Stimulated activated CD8-positive, alpha-beta memory T cell treated with anti-CD3 and anti-CD28 coated beads, Interleukin-4, amount 100 ng/mL, for 1 hour (primary cell): ENCODE data around the gene POLN.
"Not testable (repeated sequence)": the region's sequence is repeated elsewhere in the genome, so short reads cannot be mapped to it uniquely, and the experiment has no call there.

ENCODE experiments used
- DNase-seq, 2 donors: peaks; one replicate each; pipeline ENCODE4 v3.0.0-alpha.2; 2020; ENCODE audit warnings: low read depth in 2 of 2, low spot score in 1 of 2

The POLN gene

DNA sequence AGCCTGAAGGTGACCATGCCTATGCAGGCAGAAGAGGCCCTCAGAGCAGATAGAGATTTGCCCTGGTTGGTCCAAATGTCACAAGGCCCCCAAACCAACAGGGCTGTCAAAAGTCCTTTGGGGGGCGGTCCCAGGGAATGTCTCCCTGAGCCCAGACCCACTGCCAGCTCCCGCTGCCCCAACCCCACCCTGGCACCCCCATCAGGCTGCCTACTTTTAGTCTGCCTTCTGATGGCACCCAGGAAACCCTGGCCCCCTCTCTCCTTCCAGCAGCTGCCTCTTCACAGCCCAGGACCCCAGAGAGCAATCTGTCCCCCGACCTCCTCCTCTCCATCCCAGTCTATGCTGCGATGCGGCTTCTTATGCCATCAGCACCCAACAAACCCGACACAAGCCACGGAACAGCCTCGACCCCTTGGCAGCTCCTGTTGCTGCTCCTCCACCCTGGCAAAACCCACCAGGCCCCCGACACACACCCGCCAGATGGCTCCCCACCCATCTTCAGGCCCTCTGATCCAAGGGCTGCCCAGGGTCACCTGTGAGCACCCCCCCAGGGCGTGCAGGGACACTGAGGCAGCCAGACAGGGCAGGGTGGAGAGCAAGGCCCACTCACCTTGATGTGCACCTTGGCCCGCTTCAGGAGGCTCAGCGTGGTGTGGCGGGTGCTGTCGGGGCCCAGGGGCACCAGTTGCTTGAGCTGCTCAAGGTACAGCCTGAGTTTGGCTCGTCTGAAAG, 10.0 kb upstream of the POLN start:
- DNase-seq, result no peak

DNA sequence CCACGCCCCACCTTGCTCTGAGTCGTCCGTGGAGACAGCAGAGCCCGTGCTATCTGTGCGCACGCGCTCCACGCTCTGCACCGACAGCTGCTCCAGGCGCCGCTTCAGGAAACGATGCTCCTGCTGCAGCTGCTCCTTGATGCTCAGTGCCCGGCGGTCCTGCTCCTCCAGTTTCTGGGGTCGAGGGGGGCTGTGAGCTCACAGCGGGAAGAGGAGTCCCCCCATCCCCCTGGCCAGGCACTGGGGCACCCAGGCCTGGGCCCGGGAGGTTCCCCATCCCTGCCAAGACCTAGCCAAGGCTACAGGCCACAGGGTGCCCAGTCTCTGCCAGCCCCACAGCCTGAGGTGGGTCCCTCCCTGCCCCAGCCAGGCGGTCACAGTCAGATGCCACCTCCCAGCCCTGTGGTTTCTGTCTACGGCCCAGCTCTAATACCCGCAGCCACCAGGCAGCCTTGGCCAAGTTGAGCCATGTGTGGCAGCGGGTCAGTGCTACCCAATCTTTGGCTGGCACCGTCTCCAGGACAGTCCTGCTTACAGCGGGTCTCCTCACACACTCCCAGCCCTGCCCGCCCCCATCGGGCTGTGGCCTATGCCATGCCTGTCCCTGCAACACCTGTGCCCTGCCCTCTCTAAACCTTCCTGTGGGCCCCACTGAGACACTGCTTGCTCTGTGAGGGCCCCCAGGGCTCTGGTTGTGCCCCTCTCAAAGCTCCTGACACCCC, 9.3 kb upstream of the POLN start:
- DNase-seq, result no peak

DNA sequence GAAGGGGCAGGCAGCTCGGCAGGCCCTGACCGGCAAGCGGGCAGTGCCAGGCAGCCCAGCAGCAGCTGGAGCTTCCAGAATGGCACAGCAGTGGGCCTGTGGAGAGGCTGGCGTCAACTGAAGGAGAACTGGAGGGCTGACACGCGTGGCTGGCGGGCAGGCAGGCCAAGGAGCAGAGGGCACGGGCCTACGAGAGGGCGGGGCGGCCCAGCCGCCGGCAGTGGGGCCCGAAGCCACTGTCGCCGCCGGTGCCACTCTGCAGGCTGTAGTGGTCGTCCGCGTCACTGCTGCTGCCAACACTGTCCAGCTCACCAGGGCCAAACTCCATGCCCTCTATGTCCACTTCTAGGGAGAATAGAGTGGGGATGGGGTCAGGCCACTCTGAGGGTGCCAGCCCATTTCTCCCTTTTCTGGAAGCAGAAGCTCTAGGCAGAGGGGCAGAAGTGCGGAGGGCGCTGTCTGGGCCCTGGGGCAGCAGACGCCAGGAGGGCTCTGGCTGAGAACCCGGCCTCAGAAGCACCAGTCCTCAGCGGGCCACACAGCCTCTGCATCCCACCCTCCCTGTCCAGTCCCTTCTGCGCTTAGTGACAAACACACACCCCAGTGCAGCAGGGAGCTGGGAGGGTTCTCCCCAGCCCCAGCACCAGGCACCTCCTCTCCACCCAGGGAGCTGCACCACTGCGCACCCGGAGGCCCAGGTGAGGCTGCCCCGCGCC, 8.6 kb upstream of the POLN start:
- DNase-seq, result no peak

DNA sequence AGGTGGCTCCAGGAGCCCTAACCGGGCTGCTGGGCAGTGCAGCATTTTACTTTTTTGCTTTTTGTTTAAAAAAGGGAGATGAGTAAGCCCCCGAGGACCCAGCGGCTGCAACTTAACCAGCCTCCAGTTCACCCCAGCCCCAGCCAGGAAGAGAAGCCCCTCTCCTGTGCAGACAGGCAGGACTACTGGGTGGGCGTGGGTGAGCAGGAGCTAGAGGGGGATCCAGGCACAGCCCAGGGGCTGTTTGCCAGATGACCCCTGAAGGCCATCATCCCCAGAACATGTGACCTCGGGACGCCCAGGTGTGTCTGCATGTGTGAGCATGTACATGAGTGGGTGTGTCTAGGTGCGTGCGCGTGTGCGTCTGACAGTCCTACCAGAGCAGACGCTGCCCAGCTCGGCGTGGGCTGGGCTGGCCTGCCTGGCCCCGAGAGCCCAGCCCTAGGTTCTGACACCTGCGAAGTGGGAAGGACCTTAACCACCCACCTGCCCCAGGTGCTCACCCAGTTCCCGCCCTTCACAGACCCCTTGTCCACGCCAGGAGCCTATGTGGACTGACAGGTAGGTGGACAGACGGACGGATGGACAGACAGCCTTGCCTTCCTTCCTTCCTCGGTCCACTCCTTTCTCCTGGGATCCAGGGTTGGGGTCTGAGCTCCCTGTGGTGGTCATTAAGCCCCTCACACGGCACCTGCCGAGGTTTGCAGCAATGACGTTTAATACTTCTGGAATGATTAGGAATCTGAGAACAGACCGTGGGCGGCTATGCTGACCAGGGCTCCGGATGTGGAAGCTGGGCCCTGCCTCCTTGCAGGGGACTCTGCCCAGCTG, 7.8 kb upstream of the POLN start:
- no peak for DNase-seq

DNA sequence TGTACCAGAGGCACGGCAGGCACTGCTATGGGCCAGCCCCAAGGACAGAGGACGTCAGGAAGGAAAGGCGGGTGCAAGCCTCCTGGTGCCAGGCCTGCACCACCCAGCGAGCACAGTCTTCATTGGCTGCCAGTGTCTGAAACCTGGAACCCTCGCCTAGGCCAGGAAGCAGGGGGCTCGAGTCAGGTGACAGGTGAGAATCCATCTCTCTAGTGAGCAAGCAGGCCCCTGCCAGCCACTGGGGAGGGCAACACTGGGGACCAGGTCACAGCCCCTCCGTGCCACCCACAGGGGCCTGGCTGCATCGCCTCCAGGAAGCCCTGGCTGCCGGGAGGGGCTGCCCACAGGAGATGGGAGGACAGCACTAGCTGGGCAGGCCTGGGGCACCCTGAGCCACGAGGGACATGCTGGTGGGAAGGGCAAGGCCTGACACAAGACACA, 6.9 kb upstream of the POLN start:
- no peak for DNase-seq

DNA sequence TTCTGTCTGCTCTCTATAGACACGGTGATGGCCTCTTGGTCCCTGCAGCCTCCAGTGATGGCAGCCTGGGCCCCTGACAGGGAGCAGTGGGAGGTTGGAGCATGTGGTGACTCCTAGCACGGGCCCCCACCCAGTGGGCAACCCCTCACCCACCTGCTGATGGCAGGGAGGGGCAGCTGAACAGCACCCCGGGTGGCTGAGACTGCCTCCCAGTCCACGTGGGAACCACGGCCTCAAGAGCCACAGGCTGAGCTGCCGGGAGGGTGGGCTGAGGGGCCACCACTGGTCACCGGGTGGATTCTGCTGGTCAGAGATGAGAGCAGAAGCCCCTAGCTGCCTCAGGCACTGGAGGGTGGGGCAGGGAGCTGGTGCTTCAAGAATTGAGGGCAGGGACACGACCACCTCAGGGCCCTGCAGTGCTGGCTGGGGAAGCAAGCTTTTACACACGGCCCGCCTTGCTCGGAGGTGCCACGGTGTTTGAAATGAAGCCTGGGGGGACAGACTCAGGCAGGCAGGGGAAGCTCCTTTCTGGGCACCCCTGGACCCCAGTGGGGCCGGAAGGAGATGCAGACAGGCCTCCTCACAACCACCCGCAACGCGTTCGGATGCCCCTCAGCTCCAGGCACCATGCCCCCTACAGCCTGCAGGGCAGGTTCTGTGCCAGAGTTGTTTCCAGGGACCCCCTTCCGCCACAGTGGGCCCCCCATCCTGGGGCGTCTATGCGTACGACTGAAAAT, 6.3 kb upstream of the POLN start:
- DNase-seq, result no peak

DNA sequence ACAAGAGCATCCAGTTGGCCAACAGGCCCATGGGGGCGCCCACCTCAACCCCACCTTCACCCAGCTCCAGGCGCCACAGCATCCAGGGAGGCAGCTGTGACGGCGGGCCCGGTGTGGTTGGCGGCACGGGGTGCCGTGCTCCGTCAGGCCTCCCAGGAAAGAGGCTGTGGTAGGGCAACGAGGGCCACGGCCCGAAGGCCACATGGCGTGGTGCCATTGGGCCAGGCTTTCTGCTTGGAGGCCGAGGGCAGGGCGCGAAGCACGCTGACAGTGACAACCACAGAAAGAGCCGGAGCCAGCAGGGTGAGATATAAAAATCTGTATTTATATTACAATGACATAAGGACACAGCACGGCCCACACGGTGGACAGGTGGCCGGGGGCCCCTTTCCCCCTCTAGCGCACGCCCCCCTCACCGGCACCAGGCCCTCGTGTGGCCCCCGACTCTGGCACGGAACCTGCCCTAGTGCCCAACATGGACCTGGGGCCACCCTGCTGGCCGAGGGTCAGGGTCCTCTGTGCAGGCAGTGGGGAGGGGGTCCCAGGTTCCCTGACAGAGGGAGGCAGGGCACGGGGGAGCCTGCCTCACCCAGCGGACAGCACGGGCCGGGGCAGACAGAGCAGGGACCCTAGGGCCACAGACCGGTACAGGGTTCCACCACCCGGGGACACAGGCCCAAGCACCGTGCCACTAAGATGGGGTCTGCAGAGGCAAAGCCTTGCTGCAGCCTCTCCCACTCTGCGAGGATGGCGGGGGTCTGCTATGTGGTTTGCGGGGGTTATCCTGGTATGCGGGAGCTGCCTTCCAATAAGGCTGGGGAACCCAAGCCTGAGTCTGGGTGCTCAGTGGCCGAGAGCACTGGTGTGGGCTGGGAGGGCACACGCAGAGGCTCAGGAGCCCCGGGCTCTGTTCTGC, 5.5 kb upstream of the POLN start:
- DNase-seq, result no peak

DNA sequence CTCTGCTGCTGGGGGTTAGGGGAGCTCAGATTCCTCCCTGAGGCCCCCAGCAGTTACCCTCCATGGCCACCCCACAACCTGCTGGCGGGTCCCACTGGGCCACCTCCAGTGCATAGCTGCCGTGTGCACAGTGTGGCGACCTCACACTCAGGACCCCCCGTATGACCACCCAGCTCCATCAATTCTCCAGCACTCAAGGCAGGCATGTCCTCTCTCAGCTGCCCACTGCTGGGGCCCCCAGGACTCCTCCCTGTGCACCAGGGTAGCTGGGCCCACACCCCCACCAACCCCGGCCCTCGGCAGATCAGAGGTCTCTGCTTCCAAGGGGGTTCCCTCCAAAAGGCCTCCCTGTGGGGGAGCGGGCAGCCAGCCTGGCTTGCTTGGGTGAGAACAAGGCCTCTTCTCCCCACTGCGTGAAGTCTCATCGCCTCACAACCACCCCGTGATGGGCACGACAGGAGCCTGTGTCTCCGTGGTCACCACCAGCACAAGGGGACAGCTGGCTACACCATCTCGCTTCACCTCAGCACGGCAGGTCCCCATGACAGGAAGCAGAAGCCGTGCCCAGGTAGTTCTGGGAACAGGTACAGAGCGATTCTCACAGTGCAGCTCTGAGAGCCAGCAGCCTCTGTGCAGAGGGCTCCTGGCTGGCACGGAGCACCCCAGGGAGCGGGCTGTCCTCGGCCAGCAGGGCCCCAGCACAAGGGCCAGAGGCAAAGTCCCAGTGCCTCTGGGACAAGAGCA, 4.6 kb upstream of the POLN start:
- no peak for DNase-seq

DNA sequence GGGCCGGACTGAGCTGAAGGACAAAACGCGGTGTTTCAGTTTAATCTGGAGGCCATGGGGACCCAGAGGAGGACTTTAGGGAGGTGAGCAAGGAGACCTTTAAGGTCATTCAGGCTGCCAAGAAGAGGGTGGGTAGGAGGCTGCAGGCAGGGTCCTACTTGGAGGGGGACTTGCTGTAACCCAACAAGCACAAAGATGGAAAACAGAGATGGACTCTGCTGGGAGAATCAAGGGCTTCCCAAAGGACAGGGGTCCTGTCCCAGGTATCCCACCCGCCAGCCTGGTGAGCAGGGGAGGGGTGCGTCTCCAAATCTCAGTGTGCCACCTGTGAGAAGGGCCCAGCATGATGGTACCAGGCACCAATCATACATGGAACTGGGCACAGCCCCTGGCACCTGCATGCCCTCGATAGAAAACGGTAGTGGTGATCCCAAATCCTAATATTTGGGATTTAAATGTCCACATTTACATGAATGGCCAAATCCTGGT, 3.9 kb upstream of the POLN start:
- DNase-seq, result no peak

DNA sequence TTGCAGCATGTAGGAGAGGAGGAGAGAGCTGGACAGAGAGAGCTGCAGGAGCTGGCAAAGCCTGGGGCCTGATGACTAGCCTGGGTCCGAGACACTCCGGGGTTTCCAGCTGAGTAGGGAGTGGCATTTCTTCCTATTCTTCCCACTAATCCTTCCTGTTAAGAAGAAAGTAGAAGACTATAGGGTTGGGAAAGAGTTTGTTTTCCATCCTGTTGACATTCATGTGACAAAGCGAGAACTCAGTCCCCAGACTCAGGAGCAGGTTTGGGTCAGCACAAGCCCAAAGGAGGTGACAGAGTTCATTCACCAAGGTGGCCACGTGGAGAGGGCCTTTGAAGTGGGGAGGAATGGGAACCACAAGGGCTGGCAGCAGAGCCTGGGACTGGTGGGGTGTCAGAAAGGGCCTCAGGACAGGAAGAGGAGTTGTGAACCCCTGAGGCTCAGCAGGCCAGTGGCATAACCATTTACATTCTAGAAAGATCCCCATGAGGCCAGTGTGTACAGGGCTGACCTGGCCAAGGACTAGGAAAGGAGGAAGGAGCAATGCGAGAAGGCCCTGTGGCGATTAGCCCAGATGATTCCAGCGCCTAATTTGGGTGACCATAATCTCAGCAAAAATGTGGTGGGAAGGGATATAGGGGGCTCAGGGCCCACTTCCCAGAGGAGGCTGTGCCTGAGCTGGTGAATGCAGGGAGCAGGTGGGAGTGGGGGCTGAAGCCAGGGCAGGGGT, 3.3 kb upstream of the POLN start:
- no peak for DNase-seq

DNA sequence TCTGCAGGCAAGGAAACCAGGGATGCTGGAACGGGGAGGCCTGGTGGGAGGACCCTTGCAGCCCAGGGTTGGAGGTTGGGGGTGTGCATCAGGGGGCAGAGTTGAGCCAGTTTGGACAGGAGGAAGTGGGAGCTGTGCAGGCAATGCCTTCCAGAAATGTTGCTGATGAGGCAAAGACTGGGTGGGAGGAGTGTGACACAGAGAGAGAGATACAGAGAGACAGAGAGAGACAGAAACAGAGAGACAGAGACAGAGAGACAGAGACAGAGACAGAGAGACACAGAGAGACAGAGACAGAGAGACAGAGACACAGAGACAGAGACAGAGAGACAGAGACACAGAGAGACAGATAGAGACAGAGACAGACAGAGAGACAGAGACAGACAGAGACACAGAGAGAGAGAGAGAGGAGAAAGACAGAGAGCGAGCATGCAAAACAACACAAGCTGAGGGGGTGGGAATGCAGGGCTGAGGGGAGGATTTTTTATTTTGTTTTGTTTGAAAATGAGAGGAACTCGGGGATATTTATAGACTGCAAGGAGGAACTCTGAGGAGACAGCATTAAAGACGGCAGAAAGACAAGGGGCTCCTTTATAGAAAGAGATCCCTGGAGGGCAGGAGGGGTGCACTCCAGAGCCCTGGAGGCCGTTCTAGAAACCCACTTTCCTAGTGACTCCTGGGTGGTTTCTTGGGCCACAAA, 1.9 kb upstream of the POLN start:
- DNase-seq, result no peak

DNA sequence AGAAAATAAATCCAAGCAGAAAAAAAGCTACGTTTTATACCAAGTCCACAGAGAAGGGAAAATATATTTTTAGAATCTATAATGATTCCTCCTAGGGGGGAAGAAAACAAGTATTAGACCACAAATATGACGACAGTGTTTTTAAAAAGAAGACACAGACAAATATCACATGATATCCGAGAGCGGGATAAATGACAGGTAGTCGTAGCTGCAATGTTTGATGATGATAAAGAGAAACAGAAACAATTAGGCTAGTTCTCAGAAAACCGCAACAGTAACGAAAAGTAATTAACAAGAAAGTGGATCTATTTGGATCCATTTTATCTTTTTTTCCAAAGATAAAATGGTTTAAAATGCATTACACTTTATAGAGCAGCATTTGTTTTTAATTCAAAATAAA, 918 bp downstream of the POLN start:
- DNase-seq, result no peak

DNA sequence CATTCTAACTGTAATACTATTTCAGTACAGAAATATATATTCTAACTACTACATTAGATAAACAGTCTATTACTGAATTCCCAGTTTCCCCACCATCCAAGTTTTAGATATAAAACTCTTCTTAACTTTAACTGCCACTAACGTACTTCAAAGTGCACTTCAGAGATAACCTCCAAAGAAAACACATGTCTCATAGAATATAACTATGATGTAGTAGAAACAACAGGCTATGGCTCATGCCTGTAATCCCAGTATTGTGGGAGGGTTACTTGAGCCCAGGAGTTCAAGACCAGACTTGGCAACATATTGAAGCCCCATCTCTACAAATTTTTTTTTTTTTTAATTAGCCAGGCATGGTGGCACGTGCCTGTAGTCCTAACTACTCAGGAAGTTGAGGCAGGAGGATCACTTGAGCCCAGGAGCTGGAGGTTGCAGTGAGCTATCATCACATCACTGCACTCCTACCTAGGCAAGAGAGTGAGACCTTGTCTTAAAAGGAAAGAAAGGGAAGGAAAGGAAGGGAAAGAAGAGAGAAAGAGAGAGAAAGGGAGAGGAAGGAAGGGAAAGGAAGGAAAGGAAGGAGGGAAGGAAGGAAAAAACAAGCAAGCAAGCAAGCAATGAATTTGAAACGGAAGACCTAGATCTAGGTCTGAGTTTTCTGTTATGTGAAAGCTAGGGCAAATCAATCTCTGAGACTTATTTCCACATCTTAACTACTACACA, 4.8 kb downstream of the POLN start:
- no peak for DNase-seq

DNA sequence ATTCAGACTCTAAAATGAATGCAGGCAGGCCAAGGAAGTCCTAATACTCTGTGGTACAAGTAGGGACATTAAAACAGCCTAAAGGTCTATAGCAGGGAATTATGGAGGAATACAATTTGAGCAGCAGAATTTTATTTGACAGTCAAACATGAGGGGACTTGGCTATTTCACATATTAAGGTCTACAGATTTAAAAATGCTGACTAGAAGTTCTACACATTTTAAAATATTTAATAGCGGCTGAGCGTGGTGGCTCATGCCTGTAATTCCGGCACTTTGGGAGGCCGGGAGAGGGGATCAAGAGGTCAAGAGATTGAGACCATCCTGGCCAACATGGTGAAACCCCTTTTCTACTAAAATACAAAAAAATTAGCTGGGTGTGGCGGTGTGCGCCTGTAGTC, 10.8 kb downstream of the POLN start:
- DNase-seq, result no peak

DNA sequence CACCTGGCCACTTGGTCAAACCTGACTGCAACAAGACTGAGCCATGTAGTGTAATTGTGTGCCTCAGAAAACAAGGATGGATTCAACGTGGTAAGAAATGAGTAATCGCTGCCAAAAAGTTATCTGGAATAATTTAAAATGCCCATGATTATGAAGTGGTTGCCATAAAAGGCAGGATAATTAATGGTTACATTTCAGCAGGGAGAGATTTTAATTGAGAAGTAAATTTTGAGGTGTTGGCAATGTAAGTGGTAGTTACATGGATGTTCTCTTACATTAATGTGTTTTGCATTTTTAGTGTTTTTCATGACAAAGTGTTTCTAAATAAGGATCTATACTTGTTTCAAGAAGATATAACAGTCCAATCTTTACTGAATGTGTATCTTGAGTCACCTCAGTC, 15.7 kb downstream of the POLN start:
- DNase-seq, result no peak

DNA sequence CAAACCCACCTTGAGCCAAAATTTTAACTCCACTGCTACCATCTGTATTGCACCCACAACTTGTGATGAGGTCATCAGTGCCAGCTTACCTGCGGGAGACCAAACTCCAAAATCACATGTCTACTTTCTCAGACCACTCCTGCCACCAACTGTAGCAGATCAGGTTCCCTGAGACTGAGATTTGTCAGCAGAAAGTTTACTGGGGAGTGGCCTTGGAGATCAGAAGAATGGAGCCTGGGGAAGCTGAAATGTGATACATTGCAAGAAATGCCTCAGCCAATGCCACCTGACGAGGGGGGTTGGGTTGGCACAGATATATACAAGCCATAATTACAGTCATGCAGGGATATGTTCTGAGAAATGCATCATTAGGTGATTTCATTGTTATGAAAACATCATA, 19.1 kb downstream of the POLN start:
- DNase-seq, result no peak

DNA sequence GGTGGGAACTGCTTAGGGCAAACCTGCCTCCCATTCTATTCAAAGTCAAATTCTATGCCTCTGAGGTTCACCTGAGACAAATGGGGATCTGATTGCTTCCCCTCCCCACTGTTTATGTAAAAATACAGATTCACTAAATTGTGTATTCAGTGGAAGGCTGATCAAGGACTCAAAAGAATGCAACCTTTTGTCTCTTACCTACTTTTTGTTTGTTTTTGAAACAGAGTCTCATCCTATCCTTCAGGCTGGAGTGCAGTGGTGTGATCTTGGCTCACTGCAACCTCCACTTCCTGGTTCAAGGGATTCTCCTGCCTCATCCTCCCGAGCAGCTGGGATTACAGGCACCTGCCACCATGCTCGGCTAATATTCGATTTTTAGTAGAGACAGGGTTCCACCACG, 20.5 kb downstream of the POLN start:
- DNase-seq, result not testable (repeated sequence)
